GM23338 (cell line): ENCODE results near the gene CENPE. TPM values are rescaled to one million over a fixed set of nuclear protein-coding genes. Genes with fewer than 3 reads are reported as not detected.

ENCODE experiments used
- ATAC-seq: fragments of 200-7000 bp; cut with Tn5 transposase; 3 replicates; pipeline ENCODE4 v1.9.1; 2020
- DNase-seq: peaks from one replicate; pipeline ENCODE4 v3.0.0-alpha.2; 2015; ENCODE audit warnings: low spot score
- H2AFZ ChIP-seq: fragments of 200-600 bp; sonication (generic); 2 replicates; pipeline ENCODE4 v1.8.0; 2016; ENCODE audit warnings: antibody characterized with exemption, mild to moderate bottlenecking, moderate library complexity
- H3F3A ChIP-seq: fragments of 200-600 bp; sonication (generic); replicated peaks from 2 replicates; pipeline ENCODE4 v1.8.0; 2017; ENCODE audit warnings: antibody characterized with exemption, mixed run types, low read depth
- H3K27ac ChIP-seq: fragments of 200-600 bp; sonication (generic); 2 replicates; pipeline ENCODE4 v1.6.1; 2016; ENCODE audit warnings: low read depth
- H3K27me3 ChIP-seq: fragments of 200-600 bp; sonication (generic); 2 replicates; pipeline ENCODE4 v1.8.0; 2016; ENCODE audit warnings: mild to moderate bottlenecking, mixed run types, moderate library complexity; ENCODE audit not compliant: insufficient read depth
- H3K36me3 ChIP-seq: fragments of 200-600 bp; sonication (generic); 2 replicates; pipeline ENCODE4 v1.8.0; 2016; ENCODE audit warnings: mild to moderate bottlenecking; ENCODE audit not compliant: insufficient read depth
- H3K4me1 ChIP-seq: fragments of 200-600 bp; sonication (generic); 2 replicates; pipeline ENCODE4 v1.8.0; 2016; ENCODE audit warnings: mild to moderate bottlenecking, moderate library complexity; ENCODE audit not compliant: insufficient read depth
- H3K4me2 ChIP-seq: fragments of 200-600 bp; sonication (generic); 2 replicates; pipeline ENCODE4 v1.7.1; 2017; ENCODE audit warnings: mixed run types
- H3K4me3 ChIP-seq: fragments of 200-600 bp; sonication (generic); 2 replicates; pipeline ENCODE4 v1.6.1; 2016; ENCODE audit warnings: mixed run types
- H3K79me2 ChIP-seq: fragments of 200-600 bp; sonication (generic); replicated peaks from 2 replicates; pipeline ENCODE4 v1.8.0; 2017; ENCODE audit warnings: mild to moderate bottlenecking; ENCODE audit not compliant: insufficient read depth
- H3K9me2 ChIP-seq: fragments of 200-600 bp; sonication (generic); 2 replicates; pipeline ENCODE4 v1.8.0; 2017; ENCODE audit not compliant: insufficient read depth
- H4K20me1 ChIP-seq: fragments of 200-600 bp; sonication (generic); replicated peaks from 2 replicates; pipeline ENCODE4 v1.8.0; 2017; ENCODE audit warnings: mild to moderate bottlenecking; ENCODE audit not compliant: insufficient read depth
- H3K27ac Mint-ChIP-seq: 2 replicates; pipeline ENCODE4 v1.8.0; 2020; ENCODE audit warnings: inconsistent platforms, mild to moderate bottlenecking, moderate library complexity, mixed read lengths
- H3K27me3 Mint-ChIP-seq: 3 replicates; pipeline ENCODE4 v1.8.0; 2022; ENCODE audit warnings: low read depth, mild to moderate bottlenecking, moderate library complexity, mixed read lengths, inconsistent platforms; ENCODE audit not compliant: insufficient read depth, poor library complexity
- H3K36me3 Mint-ChIP-seq: 3 replicates; pipeline ENCODE4 v1.8.0; 2021; ENCODE audit warnings: low read depth, mild to moderate bottlenecking, inconsistent platforms, moderate library complexity, mixed read lengths
- H3K4me1 Mint-ChIP-seq: 3 replicates; pipeline ENCODE4 v1.8.0; 2020; ENCODE audit warnings: mild to moderate bottlenecking, inconsistent platforms, mixed read lengths
- H3K4me3 Mint-ChIP-seq: 3 replicates; pipeline ENCODE4 v1.8.0; 2021; ENCODE audit warnings: moderate library complexity, mild to moderate bottlenecking, inconsistent platforms, mixed read lengths
- H3K9me3 Mint-ChIP-seq: 3 replicates; pipeline ENCODE4 v1.8.0; 2020; ENCODE audit warnings: moderate library complexity, mild to moderate bottlenecking, inconsistent platforms, mixed read lengths
- CREB1 ChIP-seq: fragments of 250-450 bp; sonication (Bioruptor Pico); IDR thresholded peaks from 2 replicates; pipeline ENCODE4 v1.5.0; 2020; ENCODE audit warnings: low read depth, mild to moderate bottlenecking, moderate library complexity
- EZH2 ChIP-seq: fragments of 200-600 bp; sonication (generic); IDR thresholded peaks from one replicate; pipeline ENCODE4 v1.8.0; 2017; ENCODE audit warnings: antibody characterized with exemption, mild to moderate bottlenecking, low read depth; ENCODE audit not compliant: unreplicated experiment
- EZH2phosphoT487 ChIP-seq: fragments of 200-600 bp; sonication (generic); IDR thresholded peaks from one replicate; pipeline ENCODE4 v1.8.1; 2018; ENCODE audit warnings: antibody characterized with exemption; ENCODE audit not compliant: unreplicated experiment
- JUNB ChIP-seq: IDR thresholded peaks from one replicate; pipeline ENCODE4 v1.6.1; 2016; ENCODE audit warnings: antibody characterized with exemption; ENCODE audit not compliant: unreplicated experiment
- NANOG ChIP-seq: IDR thresholded peaks from 2 replicates; pipeline ENCODE4 v1.6.1; 2016; ENCODE audit warnings: antibody characterized with exemption, borderline replicate concordance
- POLR2AphosphoS5 ChIP-seq: IDR thresholded peaks from 2 replicates; pipeline ENCODE4 v1.6.1; 2016; ENCODE audit warnings: antibody characterized with exemption, low read depth
- STAT1 ChIP-seq: IDR thresholded peaks from one replicate; pipeline ENCODE4 v1.6.1; 2016; ENCODE audit warnings: antibody characterized with exemption; ENCODE audit not compliant: unreplicated experiment
- ZNF114 ChIP-seq: fragments of 250-450 bp; sonication (Bioruptor Pico); IDR thresholded peaks from 2 replicates; pipeline ENCODE4 v1.5.0; 2020; ENCODE audit warnings: mild to moderate bottlenecking, moderate library complexity
- ZNF331 ChIP-seq: fragments of 250-450 bp; sonication (Bioruptor Pico); IDR thresholded peaks from 2 replicates; pipeline ENCODE4 v1.5.0; 2020; ENCODE audit warnings: low read depth, mild to moderate bottlenecking, moderate library complexity
- polyA plus RNA-seq: library from polyadenylated mRNA; unstranded; fragments of >200 nt; fragmentation: Nextera tagmentation; extraction: Ambion mirVana; gene quantifications from 2 replicates; pipeline ENCODE4 v1.2.1, GENCODE V29; 2016
- total RNA-seq: library from RNA; depleted of rRNA; stranded (reverse); fragments of >200 nt; shearing (Covaris generic); gene quantifications from 2 replicates; pipeline ENCODE4 v1.2.3, GENCODE V29; 2014
- TF ChIP-seq, protein P1 (sequence below), 2 experiments: fragments of 200-600 bp in 1 of 2; sonication (generic) in 1 of 2; conservative IDR thresholded peaks; 2 replicates each; pipeline versions ENCODE4 v1.5.1 to v1.6.1; 2016 to 2017; ENCODE audit warnings: antibody characterized with exemption in 2 of 2, low read depth in 2 of 2, mild to moderate bottlenecking in 2 of 2, moderate library complexity in 1 of 2
- TF ChIP-seq, protein P2 (sequence below): IDR thresholded peaks from 2 replicates; pipeline ENCODE4 v1.6.1; 2016; ENCODE audit warnings: antibody characterized with exemption
- TF ChIP-seq, protein P3 (sequence below): fragments of 250-450 bp; sonication (Bioruptor Pico); IDR thresholded peaks from 2 replicates; pipeline ENCODE4 v1.5.0; 2020; ENCODE audit warnings: mild to moderate bottlenecking, moderate library complexity
- TF ChIP-seq, protein P4 (sequence below): IDR thresholded peaks from one replicate; pipeline ENCODE4 v1.6.1; 2018; ENCODE audit warnings: antibody characterized with exemption; ENCODE audit not compliant: unreplicated experiment

The CENPE gene
- total and polyA plus RNA-seq, 2 experiments from 2014 or later, result 42.2 to 46.7 TPM

DNA sequence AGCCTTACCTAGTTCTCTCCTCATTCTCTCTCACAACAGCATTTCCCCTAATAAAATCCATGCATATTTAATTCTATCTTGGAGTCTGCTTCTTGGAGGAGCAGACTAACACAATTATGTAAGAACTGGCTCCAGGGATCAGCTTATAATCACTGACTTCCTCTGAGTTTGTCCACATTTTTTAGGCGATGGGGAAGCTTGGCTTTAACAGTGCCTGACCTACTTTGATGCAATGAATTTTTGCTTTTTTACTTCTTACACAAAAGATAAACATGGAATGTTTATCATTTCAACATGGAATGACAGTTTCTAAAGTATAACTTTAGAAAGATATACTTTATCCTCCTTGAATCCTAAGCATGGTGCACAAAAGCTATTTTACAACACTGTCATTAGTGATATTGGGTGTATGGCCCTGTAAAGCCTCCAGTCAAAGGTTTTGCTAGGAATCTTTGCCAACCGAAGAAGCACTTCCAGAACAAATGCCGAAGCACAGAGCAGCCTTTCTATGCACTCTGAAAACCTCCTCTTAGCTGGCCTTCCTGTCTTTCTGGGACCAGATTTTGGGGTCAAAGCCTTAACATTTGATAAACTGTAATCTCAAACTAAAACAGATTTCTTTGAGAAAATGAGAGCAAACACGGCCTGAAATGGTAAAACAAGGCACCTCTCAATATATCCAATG, 99.2 kb downstream of the CENPE start:
- H3K27ac ChIP-seq, result no peak overlapping the region
- H3K4me3 ChIP-seq, result peak overlapping the region; percentile 47
- no peaks in the 10 kb centered on the region for H3K27me3 ChIP-seq
- H3K79me2 ChIP-seq, result no peaks in the 10 kb centered on the region
- Mint-ChIP-seq H3K4me3 (peak overlapping the region; percentile 82), H3K9me3 (no peaks in the 10 kb centered on the region), H3K27me3 (no peaks in the 10 kb centered on the region), H3K36me3 (no peaks in the 10 kb centered on the region), H3K27ac (peak overlapping the region; percentile 75; the same call in 1 of the 2 replicates), H3K4me1 (peaks cover 13% of the 10 kb centered on the region)
- TF ChIP-seq, protein P1, sequence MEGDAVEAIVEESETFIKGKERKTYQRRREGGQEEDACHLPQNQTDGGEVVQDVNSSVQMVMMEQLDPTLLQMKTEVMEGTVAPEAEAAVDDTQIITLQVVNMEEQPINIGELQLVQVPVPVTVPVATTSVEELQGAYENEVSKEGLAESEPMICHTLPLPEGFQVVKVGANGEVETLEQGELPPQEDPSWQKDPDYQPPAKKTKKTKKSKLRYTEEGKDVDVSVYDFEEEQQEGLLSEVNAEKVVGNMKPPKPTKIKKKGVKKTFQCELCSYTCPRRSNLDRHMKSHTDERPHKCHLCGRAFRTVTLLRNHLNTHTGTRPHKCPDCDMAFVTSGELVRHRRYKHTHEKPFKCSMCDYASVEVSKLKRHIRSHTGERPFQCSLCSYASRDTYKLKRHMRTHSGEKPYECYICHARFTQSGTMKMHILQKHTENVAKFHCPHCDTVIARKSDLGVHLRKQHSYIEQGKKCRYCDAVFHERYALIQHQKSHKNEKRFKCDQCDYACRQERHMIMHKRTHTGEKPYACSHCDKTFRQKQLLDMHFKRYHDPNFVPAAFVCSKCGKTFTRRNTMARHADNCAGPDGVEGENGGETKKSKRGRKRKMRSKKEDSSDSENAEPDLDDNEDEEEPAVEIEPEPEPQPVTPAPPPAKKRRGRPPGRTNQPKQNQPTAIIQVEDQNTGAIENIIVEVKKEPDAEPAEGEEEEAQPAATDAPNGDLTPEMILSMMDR (conservative IDR thresholded peaks at IDR 0.05; ENCODE audit: low read depth in 2 of 2), result no peak
- no peak for TF ChIP-seq CREB1 (CRISPR knock-in tag)
- TF ChIP-seq JUNB, result no peak
- TF ChIP-seq, protein P2, sequence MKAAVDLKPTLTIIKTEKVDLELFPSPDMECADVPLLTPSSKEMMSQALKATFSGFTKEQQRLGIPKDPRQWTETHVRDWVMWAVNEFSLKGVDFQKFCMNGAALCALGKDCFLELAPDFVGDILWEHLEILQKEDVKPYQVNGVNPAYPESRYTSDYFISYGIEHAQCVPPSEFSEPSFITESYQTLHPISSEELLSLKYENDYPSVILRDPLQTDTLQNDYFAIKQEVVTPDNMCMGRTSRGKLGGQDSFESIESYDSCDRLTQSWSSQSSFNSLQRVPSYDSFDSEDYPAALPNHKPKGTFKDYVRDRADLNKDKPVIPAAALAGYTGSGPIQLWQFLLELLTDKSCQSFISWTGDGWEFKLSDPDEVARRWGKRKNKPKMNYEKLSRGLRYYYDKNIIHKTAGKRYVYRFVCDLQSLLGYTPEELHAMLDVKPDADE, result no peak
- no peak for TF ChIP-seq EZH2phosphoT487
- TF ChIP-seq ZNF331, result no peak
- TF ChIP-seq NANOG, result no peak
- no peak for TF ChIP-seq POLR2AphosphoS5
- TF ChIP-seq STAT1, result no peak
- no peak for TF ChIP-seq EZH2
- no peak for TF ChIP-seq ZNF114 (CRISPR knock-in tag)
- TF ChIP-seq, protein P3, sequence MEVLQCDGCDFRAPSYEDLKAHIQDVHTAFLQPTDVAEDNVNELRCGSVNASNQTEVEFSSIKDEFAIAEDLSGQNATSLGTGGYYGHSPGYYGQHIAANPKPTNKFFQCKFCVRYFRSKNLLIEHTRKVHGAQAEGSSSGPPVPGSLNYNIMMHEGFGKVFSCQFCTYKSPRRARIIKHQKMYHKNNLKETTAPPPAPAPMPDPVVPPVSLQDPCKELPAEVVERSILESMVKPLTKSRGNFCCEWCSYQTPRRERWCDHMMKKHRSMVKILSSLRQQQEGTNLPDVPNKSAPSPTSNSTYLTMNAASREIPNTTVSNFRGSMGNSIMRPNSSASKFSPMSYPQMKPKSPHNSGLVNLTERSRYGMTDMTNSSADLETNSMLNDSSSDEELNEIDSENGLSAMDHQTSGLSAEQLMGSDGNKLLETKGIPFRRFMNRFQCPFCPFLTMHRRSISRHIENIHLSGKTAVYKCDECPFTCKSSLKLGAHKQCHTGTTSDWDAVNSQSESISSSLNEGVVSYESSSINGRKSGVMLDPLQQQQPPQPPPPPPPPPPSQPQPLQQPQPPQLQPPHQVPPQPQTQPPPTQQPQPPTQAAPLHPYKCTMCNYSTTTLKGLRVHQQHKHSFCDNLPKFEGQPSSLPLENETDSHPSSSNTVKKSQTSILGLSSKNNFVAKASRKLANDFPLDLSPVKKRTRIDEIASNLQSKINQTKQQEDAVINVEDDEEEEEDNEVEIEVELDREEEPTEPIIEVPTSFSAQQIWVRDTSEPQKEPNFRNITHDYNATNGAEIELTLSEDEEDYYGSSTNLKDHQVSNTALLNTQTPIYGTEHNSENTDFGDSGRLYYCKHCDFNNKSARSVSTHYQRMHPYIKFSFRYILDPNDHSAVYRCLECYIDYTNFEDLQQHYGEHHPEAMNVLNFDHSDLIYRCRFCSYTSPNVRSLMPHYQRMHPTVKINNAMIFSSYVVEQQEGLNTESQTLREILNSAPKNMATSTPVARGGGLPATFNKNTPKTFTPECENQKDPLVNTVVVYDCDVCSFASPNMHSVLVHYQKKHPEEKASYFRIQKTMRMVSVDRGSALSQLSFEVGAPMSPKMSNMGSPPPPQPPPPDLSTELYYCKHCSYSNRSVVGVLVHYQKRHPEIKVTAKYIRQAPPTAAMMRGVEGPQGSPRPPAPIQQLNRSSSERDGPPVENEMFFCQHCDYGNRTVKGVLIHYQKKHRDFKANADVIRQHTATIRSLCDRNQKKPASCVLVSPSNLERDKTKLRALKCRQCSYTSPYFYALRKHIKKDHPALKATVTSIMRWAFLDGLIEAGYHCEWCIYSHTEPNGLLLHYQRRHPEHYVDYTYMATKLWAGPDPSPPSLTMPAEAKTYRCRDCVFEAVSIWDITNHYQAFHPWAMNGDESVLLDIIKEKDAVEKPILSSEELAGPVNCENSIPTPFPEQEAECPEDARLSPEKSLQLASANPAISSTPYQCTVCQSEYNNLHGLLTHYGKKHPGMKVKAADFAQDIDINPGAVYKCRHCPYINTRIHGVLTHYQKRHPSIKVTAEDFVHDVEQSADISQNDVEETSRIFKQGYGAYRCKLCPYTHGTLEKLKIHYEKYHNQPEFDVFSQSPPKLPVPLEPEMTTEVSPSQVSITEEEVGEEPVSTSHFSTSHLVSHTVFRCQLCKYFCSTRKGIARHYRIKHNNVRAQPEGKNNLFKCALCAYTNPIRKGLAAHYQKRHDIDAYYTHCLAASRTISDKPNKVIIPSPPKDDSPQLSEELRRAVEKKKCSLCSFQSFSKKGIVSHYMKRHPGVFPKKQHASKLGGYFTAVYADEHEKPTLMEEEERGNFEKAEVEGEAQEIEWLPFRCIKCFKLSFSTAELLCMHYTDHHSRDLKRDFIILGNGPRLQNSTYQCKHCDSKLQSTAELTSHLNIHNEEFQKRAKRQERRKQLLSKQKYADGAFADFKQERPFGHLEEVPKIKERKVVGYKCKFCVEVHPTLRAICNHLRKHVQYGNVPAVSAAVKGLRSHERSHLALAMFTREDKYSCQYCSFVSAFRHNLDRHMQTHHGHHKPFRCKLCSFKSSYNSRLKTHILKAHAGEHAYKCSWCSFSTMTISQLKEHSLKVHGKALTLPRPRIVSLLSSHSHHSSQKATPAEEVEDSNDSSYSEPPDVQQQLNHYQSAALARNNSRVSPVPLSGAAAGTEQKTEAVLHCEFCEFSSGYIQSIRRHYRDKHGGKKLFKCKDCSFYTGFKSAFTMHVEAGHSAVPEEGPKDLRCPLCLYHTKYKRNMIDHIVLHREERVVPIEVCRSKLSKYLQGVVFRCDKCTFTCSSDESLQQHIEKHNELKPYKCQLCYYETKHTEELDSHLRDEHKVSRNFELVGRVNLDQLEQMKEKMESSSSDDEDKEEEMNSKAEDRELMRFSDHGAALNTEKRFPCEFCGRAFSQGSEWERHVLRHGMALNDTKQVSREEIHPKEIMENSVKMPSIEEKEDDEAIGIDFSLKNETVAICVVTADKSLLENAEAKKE (CRISPR knock-in tag), result no peak
- TF ChIP-seq, protein P4, sequence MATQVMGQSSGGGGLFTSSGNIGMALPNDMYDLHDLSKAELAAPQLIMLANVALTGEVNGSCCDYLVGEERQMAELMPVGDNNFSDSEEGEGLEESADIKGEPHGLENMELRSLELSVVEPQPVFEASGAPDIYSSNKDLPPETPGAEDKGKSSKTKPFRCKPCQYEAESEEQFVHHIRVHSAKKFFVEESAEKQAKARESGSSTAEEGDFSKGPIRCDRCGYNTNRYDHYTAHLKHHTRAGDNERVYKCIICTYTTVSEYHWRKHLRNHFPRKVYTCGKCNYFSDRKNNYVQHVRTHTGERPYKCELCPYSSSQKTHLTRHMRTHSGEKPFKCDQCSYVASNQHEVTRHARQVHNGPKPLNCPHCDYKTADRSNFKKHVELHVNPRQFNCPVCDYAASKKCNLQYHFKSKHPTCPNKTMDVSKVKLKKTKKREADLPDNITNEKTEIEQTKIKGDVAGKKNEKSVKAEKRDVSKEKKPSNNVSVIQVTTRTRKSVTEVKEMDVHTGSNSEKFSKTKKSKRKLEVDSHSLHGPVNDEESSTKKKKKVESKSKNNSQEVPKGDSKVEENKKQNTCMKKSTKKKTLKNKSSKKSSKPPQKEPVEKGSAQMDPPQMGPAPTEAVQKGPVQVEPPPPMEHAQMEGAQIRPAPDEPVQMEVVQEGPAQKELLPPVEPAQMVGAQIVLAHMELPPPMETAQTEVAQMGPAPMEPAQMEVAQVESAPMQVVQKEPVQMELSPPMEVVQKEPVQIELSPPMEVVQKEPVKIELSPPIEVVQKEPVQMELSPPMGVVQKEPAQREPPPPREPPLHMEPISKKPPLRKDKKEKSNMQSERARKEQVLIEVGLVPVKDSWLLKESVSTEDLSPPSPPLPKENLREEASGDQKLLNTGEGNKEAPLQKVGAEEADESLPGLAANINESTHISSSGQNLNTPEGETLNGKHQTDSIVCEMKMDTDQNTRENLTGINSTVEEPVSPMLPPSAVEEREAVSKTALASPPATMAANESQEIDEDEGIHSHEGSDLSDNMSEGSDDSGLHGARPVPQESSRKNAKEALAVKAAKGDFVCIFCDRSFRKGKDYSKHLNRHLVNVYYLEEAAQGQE, result no peak
- ATAC-seq, result peak; percentile 15; the same call in 1 of the 3 replicates
- no peaks in the 10 kb centered on the region for H3K36me3 ChIP-seq
- no peak overlapping the region for H2AFZ ChIP-seq
- peak overlapping the region; percentile 64 for H3K4me2 ChIP-seq
- H3F3A ChIP-seq, result no peaks in the 10 kb centered on the region
- no peaks in the 10 kb centered on the region for H4K20me1 ChIP-seq
- H3K4me1 ChIP-seq, result no peaks in the 10 kb centered on the region
- no peaks in the 10 kb centered on the region for H3K9me2 ChIP-seq
- peak; percentile 4 for DNase-seq
